ENCODE data around the gene TBC1D5.
A peak's percentile ranks its signal among the peaks of the same experiment; 100 is the strongest.

TBC1D5 gene

GRCh38 chr3:17307482-17307881 is 434.9 kb downstream of the TBC1D5 start:
- no peak for TF ChIP-seq CTCF (conservative IDR thresholded peaks at IDR 0.05; ENCODE audit: low read length)
- DNase-seq (ENCODE audit: low read depth), result no peak
- no peak overlapping the region for H3K4me3 ChIP-seq (ENCODE audit: low read length)

DNA sequence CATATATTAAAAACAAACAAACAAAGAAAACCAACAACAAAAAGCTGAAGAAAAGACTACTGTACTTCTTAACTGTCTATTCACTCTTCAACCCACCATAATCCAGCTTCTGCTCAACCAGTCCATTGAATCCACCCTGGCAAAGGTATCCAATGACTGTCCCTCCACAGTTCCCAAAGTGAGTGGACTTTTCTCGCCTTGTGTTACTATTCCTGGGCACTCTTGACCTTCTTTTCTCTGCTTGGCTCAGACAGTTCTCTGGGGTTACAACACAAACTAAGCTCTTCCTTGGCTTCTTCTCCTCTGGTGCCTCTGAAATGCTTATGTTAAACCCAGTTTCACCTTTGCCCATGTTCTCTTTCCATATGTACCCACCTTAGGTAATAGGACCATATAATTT is 437.5 kb downstream of the TBC1D5 start:
- H3K4me3 ChIP-seq (ENCODE audit: low read length), result no peak overlapping the region
- TF ChIP-seq CTCF (conservative IDR thresholded peaks at IDR 0.05; ENCODE audit: low read length), result no peak
- DNase-seq (ENCODE audit: low read depth), result no peak

DNA sequence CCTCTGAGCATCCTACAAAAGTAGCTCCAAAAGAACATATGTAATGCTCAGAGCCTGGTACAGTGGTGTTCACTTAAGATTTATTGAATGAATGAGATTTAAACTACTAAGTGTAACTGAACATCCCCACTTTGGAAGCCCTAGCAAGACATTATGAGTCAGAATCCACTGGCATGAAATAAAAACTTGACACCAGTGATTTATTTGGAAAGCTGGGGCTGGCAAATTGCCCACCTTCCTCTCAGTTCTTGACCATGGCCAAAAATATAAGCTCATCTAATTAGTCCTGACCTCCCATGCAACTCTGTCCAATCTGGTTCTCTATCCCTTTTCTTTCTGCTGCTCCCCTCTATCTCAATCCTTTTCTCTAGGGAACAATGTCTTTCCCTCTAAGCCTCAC is 439.7 kb downstream of the TBC1D5 start:
- TF ChIP-seq CTCF (conservative IDR thresholded peaks at IDR 0.05; ENCODE audit: low read length), result no peak
- DNase-seq (ENCODE audit: low read depth), result peak; percentile 16
- no peak overlapping the region for H3K4me3 ChIP-seq (ENCODE audit: low read length)

DNA sequence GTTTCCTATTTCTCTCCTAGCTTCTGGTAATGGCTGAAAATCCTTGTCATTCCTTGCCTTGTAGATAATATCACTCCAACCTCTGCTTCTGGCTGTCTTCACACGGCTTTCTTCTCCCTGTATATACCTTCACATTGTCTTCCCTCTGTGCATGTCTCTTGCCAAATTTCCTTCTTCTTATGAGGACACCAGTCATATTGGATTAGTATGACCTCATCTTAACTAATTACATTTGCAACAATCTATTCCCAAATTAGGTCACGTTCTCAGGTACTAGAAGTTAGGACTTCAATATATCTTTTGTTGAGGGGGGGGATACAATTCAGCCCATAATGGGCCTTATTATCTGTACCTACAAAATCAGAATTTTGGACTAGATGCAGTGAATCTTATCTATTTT is 440.3 kb downstream of the TBC1D5 start:
- no peak overlapping the region for H3K4me3 ChIP-seq (ENCODE audit: low read length)
- TF ChIP-seq CTCF (conservative IDR thresholded peaks at IDR 0.05; ENCODE audit: low read length), result no peak
- no peak for DNase-seq (ENCODE audit: low read depth)

- no peak for DNase-seq (ENCODE audit: low read depth)
- H3K4me3 ChIP-seq (ENCODE audit: low read length), result no peak overlapping the region
- no peak for TF ChIP-seq CTCF (conservative IDR thresholded peaks at IDR 0.05; ENCODE audit: low read length)
Observed at GRCh38 chr3:17301271-17301670, 441.2 kb downstream of the TBC1D5 start.

DNA sequence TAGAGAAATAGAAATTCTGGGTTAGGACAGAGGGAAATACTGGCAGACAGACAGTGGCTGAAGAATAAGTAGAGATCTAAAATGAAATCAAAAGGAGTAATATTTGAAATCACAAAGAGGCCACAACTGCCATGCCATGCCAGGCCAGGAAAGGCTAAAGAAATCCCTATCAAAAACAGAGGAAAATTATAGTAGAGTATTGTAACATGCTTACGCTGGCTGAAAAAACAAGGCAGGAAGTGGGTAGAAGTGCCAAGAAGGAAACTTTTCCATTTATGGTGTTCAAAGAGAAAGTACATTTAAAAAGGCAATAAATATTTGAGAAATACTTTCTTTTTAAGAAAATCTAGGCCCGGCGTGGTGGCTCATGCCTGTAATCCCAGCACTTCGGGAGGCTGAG is 442.0 kb downstream of the TBC1D5 start:
- H3K4me3 ChIP-seq (ENCODE audit: low read length), result no peak overlapping the region
- no peak for DNase-seq (ENCODE audit: low read depth)
- TF ChIP-seq CTCF (conservative IDR thresholded peaks at IDR 0.05; ENCODE audit: low read length), result no peak

DNA sequence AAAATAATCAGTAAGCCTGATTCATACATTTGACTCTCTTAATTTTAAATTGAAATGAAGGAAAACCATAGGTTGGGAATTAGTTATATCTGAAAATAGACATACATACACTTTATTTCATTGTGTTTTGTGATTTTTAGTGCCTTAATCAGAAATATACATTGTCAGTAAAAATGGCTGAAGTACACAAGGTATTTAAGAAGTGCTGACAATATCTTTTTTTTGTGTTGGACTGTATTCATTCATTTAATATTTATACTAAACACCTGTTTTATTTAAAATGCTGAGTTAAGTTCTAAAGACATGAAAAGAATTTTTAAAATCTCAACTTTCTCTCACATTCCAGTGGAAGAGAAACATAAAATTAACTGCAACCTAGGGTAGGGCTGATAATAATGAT is 444.4 kb downstream of the TBC1D5 start:
- no peak overlapping the region for H3K4me3 ChIP-seq (ENCODE audit: low read length)
- no peak for DNase-seq (ENCODE audit: low read depth)
- TF ChIP-seq CTCF (conservative IDR thresholded peaks at IDR 0.05; ENCODE audit: low read length), result no peak

Measured in AG10803 (cell line).